ENCODE results near the gene ARHGEF9.

Gene ARHGEF9

DNA sequence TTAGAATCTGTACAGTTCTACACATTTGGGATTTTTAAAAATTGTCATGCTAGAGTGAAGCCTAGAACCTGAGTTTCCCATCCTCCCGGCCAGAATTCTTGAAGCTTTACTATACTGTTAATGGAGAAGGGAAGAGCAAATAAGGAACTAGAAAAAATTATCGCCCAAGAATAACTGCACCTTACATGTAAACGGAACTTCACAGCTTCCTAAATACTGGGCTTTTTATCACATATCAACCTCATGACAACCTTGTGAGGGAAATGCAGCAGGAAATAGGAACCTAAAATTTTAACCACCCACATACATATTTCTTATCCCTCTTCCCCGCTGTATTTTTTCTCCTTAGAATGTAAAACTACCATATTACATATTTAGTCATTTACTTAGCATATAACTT is 19.3 kb downstream of the ARHGEF9 start:
- H3K27me3 ChIP-seq (ENCODE audit: low read depth, low read length): no peaks in the 10 kb centered on the region
- no peak overlapping the region for H3K4me3 ChIP-seq (ENCODE audit: low read depth in 1 of 2, low read length in 2 of 2)
- H3K4me1 ChIP-seq (ENCODE audit: control insufficient read depth in 1 of 2, insufficient read depth in 2 of 2, low read length in 2 of 2): no peaks in the 10 kb centered on the region
- no peaks in the 10 kb centered on the region for H3K9me3 ChIP-seq (ENCODE audit: control insufficient read depth in 1 of 2, low read length in 2 of 2)
- H3K27ac ChIP-seq (ENCODE audit: low read length): no peak overlapping the region
- no peaks in the 10 kb centered on the region for H3K36me3 ChIP-seq (ENCODE audit: control insufficient read depth in 1 of 2, insufficient read depth in 2 of 2, low read length in 2 of 2)

DNA sequence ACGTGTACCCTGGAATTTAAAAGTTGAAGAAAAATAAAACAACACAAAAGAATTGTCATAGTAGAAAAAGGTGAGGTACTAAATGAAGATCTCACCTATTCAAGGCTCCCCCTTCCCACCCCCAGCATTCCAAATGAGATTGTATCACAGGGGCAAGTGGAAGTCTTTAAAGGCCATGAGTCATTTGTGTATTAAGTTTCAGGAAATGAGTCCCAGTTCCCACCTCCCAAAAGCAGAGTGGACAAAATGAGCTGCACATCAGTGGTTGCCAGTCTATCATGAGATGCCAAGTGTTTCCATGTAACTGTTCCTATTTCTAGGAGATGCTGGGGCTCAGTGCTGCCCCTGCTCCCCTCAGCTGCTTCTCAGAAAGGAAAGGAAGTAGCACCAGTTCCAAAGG is 20.1 kb downstream of the ARHGEF9 start:
- no peak overlapping the region for H3K4me3 ChIP-seq (ENCODE audit: low read depth in 1 of 2, low read length in 2 of 2)
- no peaks in the 10 kb centered on the region for H3K9me3 ChIP-seq (ENCODE audit: control insufficient read depth in 1 of 2, low read length in 2 of 2)
- no peaks in the 10 kb centered on the region for H3K4me1 ChIP-seq (ENCODE audit: control insufficient read depth in 1 of 2, insufficient read depth in 2 of 2, low read length in 2 of 2)
- H3K36me3 ChIP-seq (ENCODE audit: control insufficient read depth in 1 of 2, insufficient read depth in 2 of 2, low read length in 2 of 2): no peaks in the 10 kb centered on the region
- H3K27me3 ChIP-seq (ENCODE audit: low read depth, low read length): no peaks in the 10 kb centered on the region
- H3K27ac ChIP-seq (ENCODE audit: low read length): no peak overlapping the region

DNA sequence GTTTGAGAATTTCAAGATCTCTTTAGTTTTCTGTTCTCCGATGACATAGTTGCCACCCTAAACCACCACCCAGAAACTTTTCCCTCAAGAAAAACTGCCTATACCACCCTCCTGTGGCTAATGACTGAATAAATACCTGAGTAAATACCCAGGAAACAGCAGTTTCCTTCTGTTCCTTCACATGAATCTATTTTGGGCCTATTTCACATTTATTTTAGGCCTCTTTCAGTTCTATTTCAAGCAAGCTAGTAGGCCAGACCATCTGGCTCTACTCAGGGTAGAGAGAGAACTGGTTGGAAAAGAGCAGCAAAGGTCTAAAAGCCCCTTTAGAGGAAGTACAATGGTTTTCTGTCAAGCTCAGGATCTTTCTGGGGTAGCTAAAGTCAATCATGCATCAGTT is 23.4 kb downstream of the ARHGEF9 start:
- H3K4me1 ChIP-seq (ENCODE audit: control insufficient read depth in 1 of 2, insufficient read depth in 2 of 2, low read length in 2 of 2): no peaks in the 10 kb centered on the region
- no peak overlapping the region for H3K4me3 ChIP-seq (ENCODE audit: low read depth in 1 of 2, low read length in 2 of 2)
- H3K27ac ChIP-seq (ENCODE audit: low read length): no peak overlapping the region
- H3K36me3 ChIP-seq (ENCODE audit: control insufficient read depth in 1 of 2, insufficient read depth in 2 of 2, low read length in 2 of 2): no peaks in the 10 kb centered on the region
- H3K27me3 ChIP-seq (ENCODE audit: low read depth, low read length): no peaks in the 10 kb centered on the region
- H3K9me3 ChIP-seq (ENCODE audit: control insufficient read depth in 1 of 2, low read length in 2 of 2): no peaks in the 10 kb centered on the region

DNA sequence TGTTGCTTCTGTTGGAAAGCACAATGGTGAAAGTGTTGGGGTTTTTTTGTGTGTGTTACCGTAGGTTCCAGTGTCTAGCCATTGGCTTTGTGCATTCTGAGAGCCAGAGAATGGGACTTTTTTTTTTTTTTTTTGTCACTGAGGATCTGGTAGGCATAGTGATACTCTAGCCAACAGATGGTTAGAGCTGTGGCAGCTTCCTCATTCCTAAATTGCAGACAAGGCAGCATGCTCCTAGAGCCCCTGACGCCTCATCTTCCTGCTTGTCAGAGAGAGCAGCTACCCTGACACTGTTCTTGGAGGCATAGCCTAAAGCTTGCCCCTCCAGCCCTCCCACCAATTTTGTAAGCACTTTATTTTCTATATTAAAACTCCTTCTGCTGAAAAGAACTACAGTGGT is 27.0 kb downstream of the ARHGEF9 start:
- no peaks in the 10 kb centered on the region for H3K9me3 ChIP-seq (ENCODE audit: control insufficient read depth in 1 of 2, low read length in 2 of 2)
- no peak overlapping the region for H3K27ac ChIP-seq (ENCODE audit: low read length)
- no peaks in the 10 kb centered on the region for H3K36me3 ChIP-seq (ENCODE audit: control insufficient read depth in 1 of 2, insufficient read depth in 2 of 2, low read length in 2 of 2)
- peaks cover 0 to 4% of the 10 kb centered on the region in 2 donors for H3K4me1 ChIP-seq (ENCODE audit: control insufficient read depth in 1 of 2, insufficient read depth in 2 of 2, low read length in 2 of 2)
- no peak overlapping the region for H3K4me3 ChIP-seq (ENCODE audit: low read depth in 1 of 2, low read length in 2 of 2)
- no peaks in the 10 kb centered on the region for H3K27me3 ChIP-seq (ENCODE audit: low read depth, low read length)

DNA sequence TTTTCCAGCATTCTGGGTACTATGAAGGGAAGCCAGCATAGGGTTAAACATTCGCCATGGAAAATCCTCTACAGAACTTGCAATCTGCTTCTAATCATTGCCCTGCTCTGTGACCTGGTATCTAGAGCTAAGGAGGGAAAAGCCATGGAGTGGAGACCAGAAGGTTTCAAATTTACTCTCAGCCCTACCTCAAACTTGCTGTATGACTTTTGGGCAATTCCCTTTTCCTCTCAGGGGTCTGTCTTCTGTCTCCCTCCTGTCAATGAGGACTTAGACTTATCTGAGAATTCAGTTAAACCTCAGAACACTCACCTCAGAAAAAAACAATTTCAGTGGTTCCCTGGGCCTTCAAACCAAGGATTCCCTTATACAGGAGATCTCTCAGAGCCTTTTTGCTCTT is 29.1 kb downstream of the ARHGEF9 start:
- no peaks in the 10 kb centered on the region for H3K36me3 ChIP-seq (ENCODE audit: control insufficient read depth in 1 of 2, insufficient read depth in 2 of 2, low read length in 2 of 2)
- no peak overlapping the region for H3K4me3 ChIP-seq (ENCODE audit: low read depth in 1 of 2, low read length in 2 of 2)

DNA sequence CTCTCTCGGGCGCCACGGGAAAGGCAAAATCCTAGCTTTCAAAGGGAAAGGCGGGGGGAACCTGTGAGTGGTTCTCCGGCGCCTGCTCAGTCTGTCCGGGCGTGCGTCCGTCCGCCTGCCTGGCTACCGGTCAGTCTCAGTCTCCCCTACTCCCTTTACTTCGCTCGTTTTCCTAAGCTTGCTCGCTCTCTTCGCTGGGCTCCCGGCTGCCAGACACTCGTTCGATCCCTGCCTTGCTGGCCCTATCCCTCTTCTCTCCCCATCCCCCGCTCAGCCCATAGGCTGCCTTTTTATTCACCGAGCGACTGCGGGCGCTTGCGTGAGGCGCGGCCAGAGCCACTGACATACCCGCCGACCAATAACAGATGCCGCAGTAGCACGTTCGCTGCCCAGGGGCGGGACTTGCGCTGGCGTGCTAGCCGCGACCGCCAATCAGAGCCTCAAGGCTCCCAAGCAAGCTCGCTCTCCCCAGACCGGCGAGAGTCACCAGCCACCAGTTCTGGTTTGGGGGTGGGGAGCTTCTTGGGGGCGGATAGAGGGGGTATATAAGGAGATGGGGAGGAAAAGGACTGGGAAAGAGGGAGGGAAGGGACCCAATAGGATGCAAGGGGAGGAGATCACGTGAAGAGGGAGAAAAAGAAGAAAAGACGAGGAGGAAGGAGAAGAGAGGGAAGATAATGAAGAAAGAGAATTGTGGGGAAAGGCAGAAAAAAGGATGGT is 30.0 kb downstream of the ARHGEF9 start:
- Histone ChIP-seq H3K27ac (ENCODE audit: low read length) (peak overlapping the region; percentile 92), H3K36me3 (ENCODE audit: control insufficient read depth in 1 of 2, insufficient read depth in 2 of 2, low read length in 2 of 2) (no peaks in the 10 kb centered on the region), H3K27me3 (ENCODE audit: low read depth, low read length) (no peaks in the 10 kb centered on the region), H3K9me3 (ENCODE audit: control insufficient read depth in 1 of 2, low read length in 2 of 2) (no peaks in the 10 kb centered on the region), H3K4me3 (ENCODE audit: low read depth in 1 of 2, low read length in 2 of 2) (peak overlapping the region; percentile 70 to 90), H3K4me1 (ENCODE audit: control insufficient read depth in 1 of 2, insufficient read depth in 2 of 2, low read length in 2 of 2) (peaks cover 0 to 29% of the 10 kb centered on the region in 2 donors)

More for the DNA sequence above, 29.1 kb downstream of the ARHGEF9 start:
- Histone ChIP-seq H3K27me3 (ENCODE audit: low read depth, low read length) (no peaks in the 10 kb centered on the region), H3K4me1 (ENCODE audit: control insufficient read depth in 1 of 2, insufficient read depth in 2 of 2, low read length in 2 of 2) (peaks cover 0 to 21% of the 10 kb centered on the region in 2 donors), H3K9me3 (ENCODE audit: control insufficient read depth in 1 of 2, low read length in 2 of 2) (no peaks in the 10 kb centered on the region), H3K27ac (ENCODE audit: low read length) (peak overlapping the region; percentile 92)

DNA sequence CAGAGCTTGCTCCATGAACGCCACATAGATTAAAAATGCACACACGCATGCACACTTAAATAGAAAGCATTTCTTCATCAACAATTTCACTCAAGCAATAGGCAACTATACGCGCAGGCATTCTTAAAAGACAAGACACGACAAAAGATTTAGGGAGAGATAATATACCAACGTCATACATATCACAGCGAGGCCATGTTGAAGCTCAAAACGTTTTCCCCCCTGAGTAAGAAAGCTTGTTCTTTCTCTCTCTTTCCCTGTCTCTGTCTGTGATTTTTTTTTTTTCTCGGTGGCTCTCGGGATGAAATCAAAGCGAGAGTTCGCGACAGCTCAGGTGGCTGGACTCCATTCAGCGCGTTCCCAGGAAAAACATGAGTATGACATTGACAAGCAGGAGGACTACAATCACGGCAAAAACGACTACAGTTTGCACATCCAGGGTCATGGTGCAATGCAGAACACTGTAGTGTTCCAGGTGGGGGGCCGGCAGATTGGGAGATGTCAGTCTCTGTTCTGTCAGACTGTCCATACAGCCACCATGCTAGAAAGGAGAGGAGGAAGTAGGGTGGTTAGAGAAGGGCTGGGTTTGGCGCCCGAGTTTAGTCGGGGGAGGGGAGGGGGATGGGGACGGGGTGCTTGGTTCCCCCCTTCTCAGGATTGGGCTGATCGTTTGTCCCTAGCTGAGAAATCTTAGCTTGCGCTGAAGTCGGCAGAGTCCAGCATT is 30.7 kb downstream of the ARHGEF9 start:
- H3K4me3 ChIP-seq (ENCODE audit: low read depth in 1 of 2, low read length in 2 of 2): peak overlapping the region; percentile 70 to 90
- H3K27ac ChIP-seq (ENCODE audit: low read length): peak overlapping the region; percentile 92
- no peaks in the 10 kb centered on the region for H3K36me3 ChIP-seq (ENCODE audit: control insufficient read depth in 1 of 2, insufficient read depth in 2 of 2, low read length in 2 of 2)
- H3K27me3 ChIP-seq (ENCODE audit: low read depth, low read length): no peaks in the 10 kb centered on the region
- no peaks in the 10 kb centered on the region for H3K9me3 ChIP-seq (ENCODE audit: control insufficient read depth in 1 of 2, low read length in 2 of 2)
- H3K4me1 ChIP-seq (ENCODE audit: control insufficient read depth in 1 of 2, insufficient read depth in 2 of 2, low read length in 2 of 2): peaks cover 0 to 32% of the 10 kb centered on the region in 2 donors

DNA sequence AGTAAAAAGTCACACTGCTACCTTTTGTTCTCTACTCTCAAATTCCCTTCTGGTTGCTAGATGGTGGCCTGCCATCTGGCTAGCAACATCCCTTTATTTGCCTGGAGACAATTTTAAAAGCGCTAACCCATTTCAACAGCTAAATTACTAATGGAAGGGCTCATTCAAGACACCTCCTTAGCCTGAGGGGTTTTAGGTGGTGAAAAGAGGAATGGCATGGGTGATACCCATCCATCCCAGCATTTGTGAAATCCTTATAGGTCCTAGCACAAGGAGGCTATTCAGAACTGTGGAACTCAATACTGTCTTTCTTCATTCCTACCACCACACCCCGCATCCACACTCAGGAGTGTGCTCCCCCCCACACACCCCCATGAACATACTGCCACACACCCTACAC is 33.5 kb downstream of the ARHGEF9 start:
- Histone ChIP-seq H3K9me3 (ENCODE audit: control insufficient read depth in 1 of 2, low read length in 2 of 2) (no peaks in the 10 kb centered on the region), H3K4me3 (ENCODE audit: low read depth in 1 of 2, low read length in 2 of 2) (no peak overlapping the region), H3K36me3 (ENCODE audit: control insufficient read depth in 1 of 2, insufficient read depth in 2 of 2, low read length in 2 of 2) (no peaks in the 10 kb centered on the region), H3K27ac (ENCODE audit: low read length) (no peak overlapping the region), H3K27me3 (ENCODE audit: low read depth, low read length) (no peaks in the 10 kb centered on the region), H3K4me1 (ENCODE audit: control insufficient read depth in 1 of 2, insufficient read depth in 2 of 2, low read length in 2 of 2) (peaks cover 4 to 38% of the 10 kb centered on the region in 2 donors)

DNA sequence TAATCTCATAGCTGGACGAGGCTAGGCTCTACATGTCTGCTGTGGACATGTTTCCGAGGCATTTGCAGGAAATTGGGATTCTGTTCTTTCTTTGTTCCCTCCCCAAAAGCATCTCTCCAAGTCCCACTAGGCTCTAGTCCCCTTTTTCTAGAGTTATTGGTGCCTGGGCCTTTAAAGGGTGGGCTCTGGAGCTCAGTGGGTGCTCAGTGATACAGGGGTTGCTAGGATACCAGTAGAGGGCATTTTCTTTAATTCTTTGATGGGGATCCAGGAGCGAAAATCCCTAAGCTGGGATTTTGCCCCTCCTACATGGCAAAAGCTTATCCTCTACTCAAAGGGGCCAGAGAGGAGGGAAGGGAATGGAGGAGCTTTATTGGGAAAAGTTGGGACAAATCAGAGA is 34.2 kb downstream of the ARHGEF9 start:
- Histone ChIP-seq H3K4me1 (ENCODE audit: control insufficient read depth in 1 of 2, insufficient read depth in 2 of 2, low read length in 2 of 2) (peaks cover 4 to 38% of the 10 kb centered on the region in 2 donors), H3K36me3 (ENCODE audit: control insufficient read depth in 1 of 2, insufficient read depth in 2 of 2, low read length in 2 of 2) (no peaks in the 10 kb centered on the region), H3K4me3 (ENCODE audit: low read depth in 1 of 2, low read length in 2 of 2) (no peak overlapping the region), H3K27ac (ENCODE audit: low read length) (no peak overlapping the region), H3K9me3 (ENCODE audit: control insufficient read depth in 1 of 2, low read length in 2 of 2) (no peaks in the 10 kb centered on the region), H3K27me3 (ENCODE audit: low read depth, low read length) (no peaks in the 10 kb centered on the region)

DNA sequence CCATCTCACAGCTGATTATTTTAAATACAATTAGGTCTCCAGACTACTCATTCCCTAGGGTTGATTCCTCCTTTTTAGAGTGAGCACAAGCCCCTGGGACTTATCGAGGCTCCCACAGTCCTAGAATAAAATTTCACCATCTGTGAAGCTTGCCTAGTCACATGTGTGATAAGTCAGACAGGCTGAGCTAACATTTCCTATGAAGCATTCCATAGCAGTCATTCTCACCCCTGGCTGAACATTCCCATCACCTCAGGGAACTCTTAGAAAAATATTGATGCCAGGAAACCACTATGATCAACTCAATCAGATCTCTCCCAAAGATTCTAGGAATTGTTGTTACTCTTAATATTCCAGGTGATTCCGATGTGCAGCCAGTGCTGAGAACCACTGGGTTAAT is 37.7 kb downstream of the ARHGEF9 start:
- Histone ChIP-seq H3K27ac (ENCODE audit: low read length) (no peak overlapping the region), H3K9me3 (ENCODE audit: control insufficient read depth in 1 of 2, low read length in 2 of 2) (no peaks in the 10 kb centered on the region), H3K4me3 (ENCODE audit: low read depth in 1 of 2, low read length in 2 of 2) (no peak overlapping the region), H3K4me1 (ENCODE audit: control insufficient read depth in 1 of 2, insufficient read depth in 2 of 2, low read length in 2 of 2) (peaks cover 4 to 27% of the 10 kb centered on the region in 2 donors), H3K36me3 (ENCODE audit: control insufficient read depth in 1 of 2, insufficient read depth in 2 of 2, low read length in 2 of 2) (no peaks in the 10 kb centered on the region), H3K27me3 (ENCODE audit: low read depth, low read length) (no peaks in the 10 kb centered on the region)

DNA sequence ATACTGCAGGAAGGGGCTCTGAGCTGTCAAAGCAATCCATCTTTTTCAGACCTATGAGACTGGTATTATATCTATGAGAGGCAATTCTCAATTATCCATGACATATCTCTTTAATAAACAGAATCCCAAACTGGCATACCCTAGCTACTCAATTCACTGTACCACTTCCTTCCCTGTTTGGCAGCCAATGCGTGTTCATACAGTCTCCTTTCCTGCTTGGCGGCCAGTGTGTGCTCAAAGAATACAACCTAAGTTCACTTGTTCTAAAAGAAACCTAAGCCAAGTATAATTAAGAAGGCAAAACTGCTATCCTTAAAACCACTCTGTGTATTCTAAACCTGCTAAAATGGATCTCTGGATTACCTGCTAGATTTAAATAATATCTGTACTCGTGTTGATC is 38.3 kb downstream of the ARHGEF9 start:
- H3K27ac ChIP-seq (ENCODE audit: low read length): no peak overlapping the region
- no peaks in the 10 kb centered on the region for H3K36me3 ChIP-seq (ENCODE audit: control insufficient read depth in 1 of 2, insufficient read depth in 2 of 2, low read length in 2 of 2)
- H3K27me3 ChIP-seq (ENCODE audit: low read depth, low read length): no peaks in the 10 kb centered on the region
- no peak overlapping the region for H3K4me3 ChIP-seq (ENCODE audit: low read depth in 1 of 2, low read length in 2 of 2)
- no peaks in the 10 kb centered on the region for H3K9me3 ChIP-seq (ENCODE audit: control insufficient read depth in 1 of 2, low read length in 2 of 2)
- H3K4me1 ChIP-seq (ENCODE audit: control insufficient read depth in 1 of 2, insufficient read depth in 2 of 2, low read length in 2 of 2): peaks cover 4 to 21% of the 10 kb centered on the region in 2 donors

Measured in muscle layer of duodenum (tissue), 2 donors.